Neural progenitor cell (in vitro differentiated cells): ENCODE results near the gene USP36. TPM values are rescaled to one million over a fixed set of nuclear protein-coding genes. Genes with fewer than 3 reads are reported as not detected.
A peak's percentile ranks its signal among the peaks of the same experiment; 100 is the strongest.
"Not testable (repeated sequence)": the region's sequence is repeated elsewhere in the genome, so short reads cannot be mapped to it uniquely, and the experiment has no call there.

Experiments used
- DNase-seq: peaks from one replicate; pipeline ENCODE4 v3.0.0-alpha.2; 2016; ENCODE audit warnings: low spot score
- H2AFZ ChIP-seq: fragments of 200-600 bp; sonication (generic); replicated peaks from 2 replicates; pipeline ENCODE4 v1.6.1; 2016; ENCODE audit warnings: antibody characterized with exemption
- H3F3A ChIP-seq: fragments of 200-600 bp; sonication (generic); 2 replicates; pipeline ENCODE4 v1.6.1; 2016; ENCODE audit warnings: antibody characterized with exemption, low read depth
- H3K27ac ChIP-seq: fragments of 200-600 bp; sonication (generic); 2 replicates; pipeline ENCODE4 v1.5.1; 2016; ENCODE audit warnings: mild to moderate bottlenecking
- H3K27me3 ChIP-seq: fragments of 200-600 bp; sonication (generic); 2 replicates; pipeline ENCODE4 v1.6.1; 2016; ENCODE audit warnings: mild to moderate bottlenecking, moderate library complexity
- H3K36me3 ChIP-seq: fragments of 200-600 bp; sonication (generic); 2 replicates; pipeline ENCODE4 v1.5.1; 2016
- H3K4me1 ChIP-seq: fragments of 200-600 bp; sonication (generic); 2 replicates; pipeline ENCODE4 v1.6.1; 2016; ENCODE audit warnings: mixed run types
- H3K4me2 ChIP-seq: fragments of 200-600 bp; sonication (generic); 2 replicates; pipeline ENCODE4 v1.6.1; 2016
- H3K4me3 ChIP-seq: fragments of 200-600 bp; sonication (generic); 2 replicates; pipeline ENCODE4 v1.5.1; 2016
- H3K79me2 ChIP-seq: fragments of 200-600 bp; sonication (generic); 2 replicates; pipeline ENCODE4 v1.6.1; 2016; ENCODE audit warnings: low read depth
- H3K9ac ChIP-seq: fragments of 200-600 bp; sonication (generic); 2 replicates; pipeline ENCODE4 v1.6.1; 2016
- H3K9me3 ChIP-seq: fragments of 200-600 bp; sonication (generic); 2 replicates; pipeline ENCODE4 v1.5.1; 2016; ENCODE audit warnings: low read depth
- H4K20me1 ChIP-seq: fragments of 200-600 bp; sonication (generic); 2 replicates; pipeline ENCODE4 v1.6.1; 2016; ENCODE audit warnings: low read depth
- H3K27ac Mint-ChIP-seq: 3 replicates; pipeline ENCODE4 v1.8.0; 2021; ENCODE audit warnings: mixed read lengths
- H3K27me3 Mint-ChIP-seq: 2 replicates; pipeline ENCODE4 v1.8.0; 2022; ENCODE audit warnings: low read depth, mild to moderate bottlenecking, inconsistent platforms, moderate library complexity, mixed read lengths; ENCODE audit not compliant: insufficient read depth
- H3K36me3 Mint-ChIP-seq: 3 replicates; pipeline ENCODE4 v1.8.0; 2021; ENCODE audit warnings: mixed read lengths
- H3K4me1 Mint-ChIP-seq: 3 replicates; pipeline ENCODE4 v1.8.0; 2021; ENCODE audit warnings: mixed read lengths
- H3K4me3 Mint-ChIP-seq: 3 replicates; pipeline ENCODE4 v1.8.0; 2021; ENCODE audit warnings: mild to moderate bottlenecking, moderate library complexity, mixed read lengths
- H3K9me3 Mint-ChIP-seq: 3 replicates; pipeline ENCODE4 v1.8.0; 2020; ENCODE audit warnings: mixed read lengths
- EZH2 ChIP-seq: fragments of 200-600 bp; sonication (generic); IDR thresholded peaks from 2 replicates; pipeline ENCODE4 v1.6.1; 2017; ENCODE audit warnings: antibody characterized with exemption, mild to moderate bottlenecking, moderate library complexity
- EZH2phosphoT487 ChIP-seq: fragments of 200-600 bp; sonication (generic); IDR thresholded peaks from 2 replicates; pipeline ENCODE4 v1.6.1; 2017; ENCODE audit warnings: antibody characterized with exemption
- total RNA-seq: library from RNA; depleted of rRNA; stranded (reverse); fragments of >200 nt; gene quantifications from 2 replicates; pipeline ENCODE4 v1.2.3, GENCODE V29; 2015; ENCODE audit warnings: low replicate concordance
- TF ChIP-seq, protein P1 (sequence below): fragments of 200-600 bp; sonication (generic); IDR thresholded peaks from 2 replicates; pipeline ENCODE4 v1.5.1; 2017; ENCODE audit warnings: antibody characterized with exemption, mild to moderate bottlenecking

The USP36 gene
- total RNA-seq, 1 donor from 2014 or later = 16.6 TPM

DNA sequence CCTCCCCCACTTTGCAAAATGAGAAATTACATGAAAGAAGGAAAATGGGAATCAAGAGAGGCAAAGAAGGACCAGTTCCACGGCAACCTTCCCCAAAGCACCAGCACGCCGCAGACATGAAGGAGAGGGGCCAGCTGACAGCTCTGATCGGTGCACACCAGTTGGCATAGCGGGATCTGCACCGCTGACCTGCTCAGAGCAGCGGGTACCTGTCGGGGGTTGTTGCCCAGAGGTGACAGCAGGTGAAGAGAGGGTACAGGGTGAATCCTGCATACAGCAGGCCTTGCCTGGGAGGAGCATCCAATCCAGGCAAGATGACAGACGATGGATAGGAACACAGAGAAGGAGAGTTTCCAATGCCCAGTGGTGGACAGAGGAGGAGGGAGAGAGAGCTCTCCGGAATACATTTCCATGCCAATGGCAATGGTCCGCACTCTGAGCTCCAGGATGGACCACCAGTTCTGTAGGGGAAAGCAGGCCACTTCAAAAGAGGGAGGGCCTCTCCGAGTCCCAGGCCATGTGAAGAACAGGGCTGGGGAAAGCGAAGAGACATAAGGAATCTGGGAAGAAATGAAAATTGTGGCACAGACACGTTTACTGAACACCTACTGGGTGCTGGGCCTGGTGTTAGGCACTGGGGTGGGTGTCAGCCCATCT lies 38.4 kb upstream of the USP36 start:
- peaks cover 11% of the 10 kb centered on the region for H3F3A ChIP-seq
- no peak overlapping the region for H3K9ac ChIP-seq
- H4K20me1 ChIP-seq = peaks cover 18% of the 10 kb centered on the region
- H3K4me1 Mint-ChIP-seq = peaks cover 60% of the 10 kb centered on the region
- H3K27ac ChIP-seq = no peak overlapping the region
- H3K4me2 ChIP-seq = no peak overlapping the region
- H3K79me2 ChIP-seq = peaks cover 28% of the 10 kb centered on the region
- DNase-seq = no peak
- no peaks in the 10 kb centered on the region for H3K9me3 ChIP-seq
- no peak overlapping the region for H3K4me3 Mint-ChIP-seq
- TF ChIP-seq EZH2 (no peak), EZH2phosphoT487 (no peak)
- TF ChIP-seq, protein P1, sequence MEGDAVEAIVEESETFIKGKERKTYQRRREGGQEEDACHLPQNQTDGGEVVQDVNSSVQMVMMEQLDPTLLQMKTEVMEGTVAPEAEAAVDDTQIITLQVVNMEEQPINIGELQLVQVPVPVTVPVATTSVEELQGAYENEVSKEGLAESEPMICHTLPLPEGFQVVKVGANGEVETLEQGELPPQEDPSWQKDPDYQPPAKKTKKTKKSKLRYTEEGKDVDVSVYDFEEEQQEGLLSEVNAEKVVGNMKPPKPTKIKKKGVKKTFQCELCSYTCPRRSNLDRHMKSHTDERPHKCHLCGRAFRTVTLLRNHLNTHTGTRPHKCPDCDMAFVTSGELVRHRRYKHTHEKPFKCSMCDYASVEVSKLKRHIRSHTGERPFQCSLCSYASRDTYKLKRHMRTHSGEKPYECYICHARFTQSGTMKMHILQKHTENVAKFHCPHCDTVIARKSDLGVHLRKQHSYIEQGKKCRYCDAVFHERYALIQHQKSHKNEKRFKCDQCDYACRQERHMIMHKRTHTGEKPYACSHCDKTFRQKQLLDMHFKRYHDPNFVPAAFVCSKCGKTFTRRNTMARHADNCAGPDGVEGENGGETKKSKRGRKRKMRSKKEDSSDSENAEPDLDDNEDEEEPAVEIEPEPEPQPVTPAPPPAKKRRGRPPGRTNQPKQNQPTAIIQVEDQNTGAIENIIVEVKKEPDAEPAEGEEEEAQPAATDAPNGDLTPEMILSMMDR = no peak
- peaks cover 9% of the 10 kb centered on the region for H3K27me3 Mint-ChIP-seq
- H3K36me3 Mint-ChIP-seq = peaks cover 9% of the 10 kb centered on the region
- H3K27ac Mint-ChIP-seq = peak overlapping the region; percentile 77
- no peak overlapping the region for H3K4me3 ChIP-seq
- H2AFZ ChIP-seq = no peak overlapping the region
- H3K4me1 ChIP-seq = peaks cover 26% of the 10 kb centered on the region
- no peaks in the 10 kb centered on the region for H3K9me3 Mint-ChIP-seq
- no peaks in the 10 kb centered on the region for H3K27me3 ChIP-seq
- H3K36me3 ChIP-seq = no peaks in the 10 kb centered on the region

DNA sequence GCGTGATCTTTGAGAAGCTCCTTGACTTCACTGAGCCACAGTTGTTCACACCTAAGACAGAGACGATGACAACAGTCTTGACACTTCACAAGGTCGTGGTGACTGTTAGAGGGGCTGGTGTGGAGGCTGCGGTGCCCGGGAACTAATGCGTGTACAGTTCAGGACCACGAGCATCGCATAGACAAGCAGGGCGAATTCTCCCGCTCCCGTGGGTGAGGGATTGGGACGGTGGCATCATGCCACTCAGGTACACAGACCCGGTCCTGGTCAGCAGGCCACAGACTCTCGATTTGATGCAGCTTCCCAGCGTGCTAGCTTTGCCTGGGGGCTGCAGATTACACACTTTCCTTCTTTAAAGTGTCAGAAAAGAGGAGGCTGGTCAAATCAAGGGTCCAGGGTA lies 37.6 kb upstream of the USP36 start:
- Histone ChIP-seq H3K27me3 (no peaks in the 10 kb centered on the region), H3K9ac (no peak overlapping the region), H3K79me2 (peaks cover 28% of the 10 kb centered on the region), H3K9me3 (no peaks in the 10 kb centered on the region), H3K27ac (no peak overlapping the region), H3K36me3 (no peaks in the 10 kb centered on the region), H3K4me1 (peaks cover 26% of the 10 kb centered on the region), H4K20me1 (peaks cover 15% of the 10 kb centered on the region), H3K4me3 (no peak overlapping the region), H3K4me2 (no peak overlapping the region), H2AFZ (no peak overlapping the region), H3F3A (peaks cover 4% of the 10 kb centered on the region)
- no peak for TF ChIP-seq EZH2phosphoT487
- TF ChIP-seq, protein P1 = no peak
- no peak for TF ChIP-seq EZH2
- Mint-ChIP-seq H3K4me3 (peak overlapping the region; percentile 33), H3K27ac (no peak overlapping the region), H3K36me3 (peaks cover 12% of the 10 kb centered on the region), H3K4me1 (peaks cover 59% of the 10 kb centered on the region), H3K9me3 (no peaks in the 10 kb centered on the region), H3K27me3 (peaks cover 7% of the 10 kb centered on the region)
- no peak for DNase-seq

DNA sequence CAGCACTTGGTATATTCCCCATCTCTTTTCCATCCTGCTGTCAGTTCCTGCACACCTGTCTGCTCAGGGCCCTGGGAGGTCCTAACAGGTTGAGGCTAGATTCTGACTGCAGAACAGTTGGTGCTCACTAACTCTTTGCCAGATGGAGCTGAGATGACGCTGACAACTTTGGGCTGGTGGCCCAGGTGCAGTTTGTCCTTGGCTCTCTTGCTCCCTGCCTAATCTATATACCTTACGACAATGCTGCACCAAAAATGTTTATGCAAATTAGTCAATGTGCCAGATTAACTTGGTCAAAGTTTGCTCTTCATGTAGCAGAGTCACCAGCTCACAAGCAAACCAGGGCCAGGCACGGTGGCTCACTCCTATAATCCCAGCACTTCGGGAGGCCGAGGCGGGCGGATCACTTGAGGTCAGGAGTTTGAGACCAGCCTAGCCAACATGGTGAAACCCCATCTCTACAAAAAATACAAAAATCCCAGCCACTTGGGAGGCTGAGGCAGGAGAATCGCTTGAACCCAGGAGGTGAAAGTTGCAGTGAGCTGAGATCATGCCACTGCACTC lies 36.4 kb upstream of the USP36 start:
- H3K9me3 Mint-ChIP-seq, H2AFZ ChIP-seq, H3K27me3 Mint-ChIP-seq, H3K4me3 ChIP-seq, H4K20me1 ChIP-seq, H3K27me3 ChIP-seq, H3F3A ChIP-seq, H3K9me3 ChIP-seq, H3K36me3 ChIP-seq, H3K27ac Mint-ChIP-seq, DNase-seq, H3K4me2 ChIP-seq, H3K27ac ChIP-seq, H3K4me3 Mint-ChIP-seq, H3K9ac ChIP-seq: not testable (repeated sequence)
- H3K79me2 ChIP-seq = peaks cover 18% of the 10 kb centered on the region
- peaks cover 46% of the 10 kb centered on the region for H3K4me1 Mint-ChIP-seq
- peaks cover 16% of the 10 kb centered on the region for H3K4me1 ChIP-seq
- H3K36me3 Mint-ChIP-seq = peaks cover 12% of the 10 kb centered on the region

DNA sequence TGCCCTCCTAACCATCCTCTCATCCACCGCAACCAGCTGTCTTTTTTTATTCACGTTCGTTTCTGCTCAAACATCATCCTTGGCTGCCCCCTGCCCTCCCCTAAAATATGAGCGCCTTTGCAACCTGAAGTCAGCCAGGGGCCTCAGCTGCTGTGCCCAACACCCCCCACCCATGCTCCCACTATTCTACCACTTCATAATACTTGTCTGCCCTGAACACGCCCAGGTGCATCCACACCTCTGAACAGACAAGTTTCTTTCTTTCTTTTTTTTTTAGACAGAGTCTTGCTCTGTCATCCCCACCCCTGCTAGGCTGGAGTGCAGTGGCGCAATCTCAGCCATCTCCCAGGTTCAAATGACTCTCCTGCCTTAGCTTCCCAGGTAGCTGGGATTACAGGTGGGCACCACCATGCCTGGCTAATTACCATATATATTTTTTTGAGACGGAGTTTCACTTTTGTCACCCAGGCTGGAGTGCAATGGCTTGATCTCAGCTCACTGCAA lies 35.5 kb upstream of the USP36 start:
- Histone ChIP-seq H3K79me2 (peaks cover 10% of the 10 kb centered on the region), H3K9ac (no peak overlapping the region), H2AFZ (no peak overlapping the region)

More for the DNA sequence above, 35.5 kb upstream of the USP36 start:
- no peak overlapping the region for H3K27ac ChIP-seq
- no peaks in the 10 kb centered on the region for H3K27me3 ChIP-seq
- peaks cover 16% of the 10 kb centered on the region for H3K4me1 ChIP-seq
- Mint-ChIP-seq H3K27me3 (peaks cover 4% of the 10 kb centered on the region), H3K9me3 (no peaks in the 10 kb centered on the region), H3K27ac (no peak overlapping the region), H3K4me3 (no peak overlapping the region), H3K36me3 (peaks cover 10% of the 10 kb centered on the region), H3K4me1 (peaks cover 43% of the 10 kb centered on the region)
- no peaks in the 10 kb centered on the region for H3K9me3 ChIP-seq
- peaks cover 4% of the 10 kb centered on the region for H4K20me1 ChIP-seq
- H3K4me3 ChIP-seq = no peak overlapping the region
- H3F3A ChIP-seq = no peaks in the 10 kb centered on the region
- TF ChIP-seq, protein P1 = no peak
- TF ChIP-seq EZH2phosphoT487 (no peak), EZH2 (no peak)
- no peak overlapping the region for H3K4me2 ChIP-seq
- no peak for DNase-seq
- H3K36me3 ChIP-seq = no peaks in the 10 kb centered on the region
